Mammary epithelial cell (primary cell): ENCODE data around the gene FSD1L.

Experiments
- EZH2 ChIP-seq: IDR thresholded peaks from 2 replicates; pipeline ENCODE4 v1.6.1; 2012; ENCODE audit warnings: low read length, inconsistent platforms, borderline replicate concordance
- TF ChIP-seq, protein P1 (sequence below), 2 donors: IDR thresholded peaks in 1 of 2; conservative IDR thresholded peaks in 1 of 2; 2 replicates each; pipeline ENCODE4 v1.5.1; 2011 to 2012; ENCODE audit warnings: inconsistent platforms in 2 of 2, low read length in 2 of 2, mild to moderate bottlenecking in 2 of 2, control low read depth in 1 of 2, low read depth in 1 of 2; ENCODE audit not compliant: insufficient read depth in 1 of 2; ENCODE audit errors: extremely low read depth in 1 of 2

DNA sequence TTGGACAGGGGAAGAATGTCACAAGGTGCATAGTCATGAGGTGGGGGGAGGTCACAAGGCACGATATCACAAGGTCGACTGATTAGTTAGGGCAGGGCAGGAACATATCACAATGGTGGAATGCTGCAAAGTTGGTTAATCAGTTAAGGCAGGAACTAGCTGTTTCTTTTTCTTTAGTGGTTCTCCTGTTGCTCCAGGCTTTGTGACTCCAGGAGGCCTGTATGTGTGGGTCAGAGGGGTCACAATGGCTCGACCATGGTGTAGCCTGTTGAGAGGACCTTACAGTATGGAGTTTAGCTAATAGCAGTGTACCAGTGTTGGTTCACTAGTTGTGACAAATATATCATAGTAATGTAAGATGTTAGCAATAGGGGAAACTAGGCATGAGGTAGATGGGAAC, 12.4 kb upstream of the FSD1L start:
- TF ChIP-seq EZH2: no peak
- TF ChIP-seq, protein P1, sequence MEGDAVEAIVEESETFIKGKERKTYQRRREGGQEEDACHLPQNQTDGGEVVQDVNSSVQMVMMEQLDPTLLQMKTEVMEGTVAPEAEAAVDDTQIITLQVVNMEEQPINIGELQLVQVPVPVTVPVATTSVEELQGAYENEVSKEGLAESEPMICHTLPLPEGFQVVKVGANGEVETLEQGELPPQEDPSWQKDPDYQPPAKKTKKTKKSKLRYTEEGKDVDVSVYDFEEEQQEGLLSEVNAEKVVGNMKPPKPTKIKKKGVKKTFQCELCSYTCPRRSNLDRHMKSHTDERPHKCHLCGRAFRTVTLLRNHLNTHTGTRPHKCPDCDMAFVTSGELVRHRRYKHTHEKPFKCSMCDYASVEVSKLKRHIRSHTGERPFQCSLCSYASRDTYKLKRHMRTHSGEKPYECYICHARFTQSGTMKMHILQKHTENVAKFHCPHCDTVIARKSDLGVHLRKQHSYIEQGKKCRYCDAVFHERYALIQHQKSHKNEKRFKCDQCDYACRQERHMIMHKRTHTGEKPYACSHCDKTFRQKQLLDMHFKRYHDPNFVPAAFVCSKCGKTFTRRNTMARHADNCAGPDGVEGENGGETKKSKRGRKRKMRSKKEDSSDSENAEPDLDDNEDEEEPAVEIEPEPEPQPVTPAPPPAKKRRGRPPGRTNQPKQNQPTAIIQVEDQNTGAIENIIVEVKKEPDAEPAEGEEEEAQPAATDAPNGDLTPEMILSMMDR (conservative IDR thresholded peaks at IDR 0.05 in 1 of 2, IDR thresholded peaks at IDR 0.05 in 1 of 2; ENCODE audit: extremely low read depth in 1 of 2, insufficient read depth in 1 of 2, low read depth in 1 of 2, low read length in 2 of 2): no peak
